Activated gamma-delta T cell treated with Interleukin-2 at 50 U/mL for 16 hours (primary cell): ENCODE measurements around the gene MRTFB.
A peak's percentile ranks its signal among the peaks of the same experiment; 100 is the strongest.
"Not testable (repeated sequence)": the region's sequence is repeated elsewhere in the genome, so short reads cannot be mapped to it uniquely, and the experiment has no call there.

ENCODE experiments used
- DNase-seq: peaks from one replicate; pipeline ENCODE4 v3.0.0-alpha.2; 2020

Gene MRTFB, protein sequence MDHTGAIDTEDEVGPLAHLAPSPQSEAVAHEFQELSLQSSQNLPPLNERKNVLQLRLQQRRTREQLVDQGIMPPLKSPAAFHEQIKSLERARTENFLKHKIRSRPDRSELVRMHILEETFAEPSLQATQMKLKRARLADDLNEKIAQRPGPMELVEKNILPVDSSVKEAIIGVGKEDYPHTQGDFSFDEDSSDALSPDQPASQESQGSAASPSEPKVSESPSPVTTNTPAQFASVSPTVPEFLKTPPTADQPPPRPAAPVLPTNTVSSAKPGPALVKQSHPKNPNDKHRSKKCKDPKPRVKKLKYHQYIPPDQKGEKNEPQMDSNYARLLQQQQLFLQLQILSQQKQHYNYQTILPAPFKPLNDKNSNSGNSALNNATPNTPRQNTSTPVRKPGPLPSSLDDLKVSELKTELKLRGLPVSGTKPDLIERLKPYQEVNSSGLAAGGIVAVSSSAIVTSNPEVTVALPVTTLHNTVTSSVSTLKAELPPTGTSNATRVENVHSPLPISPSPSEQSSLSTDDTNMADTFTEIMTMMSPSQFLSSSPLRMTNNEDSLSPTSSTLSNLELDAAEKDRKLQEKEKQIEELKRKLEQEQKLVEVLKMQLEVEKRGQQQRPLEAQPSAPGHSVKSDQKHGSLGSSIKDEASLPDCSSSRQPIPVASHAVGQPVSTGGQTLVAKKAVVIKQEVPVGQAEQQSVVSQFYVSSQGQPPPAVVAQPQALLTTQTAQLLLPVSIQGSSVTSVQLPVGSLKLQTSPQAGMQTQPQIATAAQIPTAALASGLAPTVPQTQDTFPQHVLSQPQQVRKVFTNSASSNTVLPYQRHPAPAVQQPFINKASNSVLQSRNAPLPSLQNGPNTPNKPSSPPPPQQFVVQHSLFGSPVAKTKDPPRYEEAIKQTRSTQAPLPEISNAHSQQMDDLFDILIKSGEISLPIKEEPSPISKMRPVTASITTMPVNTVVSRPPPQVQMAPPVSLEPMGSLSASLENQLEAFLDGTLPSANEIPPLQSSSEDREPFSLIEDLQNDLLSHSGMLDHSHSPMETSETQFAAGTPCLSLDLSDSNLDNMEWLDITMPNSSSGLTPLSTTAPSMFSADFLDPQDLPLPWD

DNA sequence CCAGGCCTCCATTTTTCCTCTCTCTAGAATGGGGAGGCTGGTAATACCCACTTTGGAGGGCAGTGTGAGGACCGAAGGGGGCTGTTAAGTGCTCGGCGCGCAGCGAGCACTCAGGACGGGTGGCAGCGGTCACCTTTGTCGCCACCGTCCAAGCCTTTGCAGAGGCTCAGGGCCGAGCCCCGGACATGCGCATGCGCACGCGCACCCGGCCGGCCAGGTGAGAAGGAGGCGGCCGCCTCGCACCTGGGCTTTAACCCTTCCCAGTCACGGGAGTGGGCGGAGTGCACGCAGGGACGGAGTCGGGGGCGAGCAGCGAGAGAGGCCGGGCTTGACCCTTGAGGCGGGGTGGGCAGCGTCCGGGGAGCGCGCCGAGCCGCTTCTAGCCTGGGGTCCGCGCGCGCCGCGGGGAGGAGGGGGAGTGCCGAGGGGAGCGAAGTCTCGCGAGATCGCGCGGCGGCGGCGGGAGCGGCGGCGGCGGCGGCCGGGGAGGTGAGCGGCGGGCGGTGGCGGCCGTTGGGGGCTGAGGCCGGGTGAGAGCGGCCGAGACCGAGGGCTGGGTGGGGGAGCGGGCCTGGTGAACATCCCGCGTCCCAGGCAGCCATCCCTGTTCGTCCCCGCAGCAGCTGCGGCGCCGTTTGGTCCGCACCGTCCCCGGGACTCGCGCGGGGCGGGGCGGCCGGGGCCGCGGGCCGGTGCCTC, at the start of gene MRTFB:
MRTFB (plus strand) TSS at position 443 of the 699 bp plus-strand sequence. CDS start 69,288 bp downstream, outside the sequence.
- DNase-seq = peak; percentile 74

DNA sequence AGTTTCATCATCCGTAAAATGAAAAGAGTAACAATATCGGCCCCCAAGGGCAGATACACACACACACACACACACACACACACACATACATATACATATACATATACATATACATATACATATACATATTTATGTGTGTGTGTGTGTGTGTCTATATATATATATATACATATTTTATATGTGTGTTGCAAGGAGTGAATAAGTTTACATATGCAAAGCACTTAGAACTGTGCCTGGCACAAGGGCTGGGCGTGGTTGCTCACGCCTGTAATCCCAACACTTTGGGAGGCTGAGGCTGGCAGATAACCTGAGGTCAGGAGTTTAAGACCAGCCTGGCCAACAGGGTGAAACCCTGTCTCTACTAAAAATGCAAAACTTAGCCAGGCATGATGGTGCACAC, 47.6 kb upstream of the MRTFB start:
- DNase-seq = not testable (repeated sequence)

DNA sequence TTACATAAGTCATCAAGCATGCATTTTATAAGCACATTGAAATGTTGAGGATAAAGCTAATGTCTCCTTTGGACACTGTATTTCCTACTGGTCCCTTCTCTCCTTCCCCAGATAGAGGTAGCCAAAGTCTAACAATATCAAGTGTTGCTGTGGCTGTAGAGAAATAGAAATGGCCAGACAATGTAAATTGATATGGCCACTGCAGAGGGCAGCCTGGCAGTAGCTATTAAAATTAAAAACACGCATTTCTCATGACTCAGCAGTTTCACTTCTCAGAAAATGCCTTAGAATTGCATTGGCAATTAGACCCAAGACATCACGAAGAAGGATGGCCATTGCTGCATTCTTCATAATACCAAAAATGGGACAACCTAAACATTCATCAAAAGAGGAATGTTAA, 46.8 kb upstream of the MRTFB start:
- DNase-seq = no peak

DNA sequence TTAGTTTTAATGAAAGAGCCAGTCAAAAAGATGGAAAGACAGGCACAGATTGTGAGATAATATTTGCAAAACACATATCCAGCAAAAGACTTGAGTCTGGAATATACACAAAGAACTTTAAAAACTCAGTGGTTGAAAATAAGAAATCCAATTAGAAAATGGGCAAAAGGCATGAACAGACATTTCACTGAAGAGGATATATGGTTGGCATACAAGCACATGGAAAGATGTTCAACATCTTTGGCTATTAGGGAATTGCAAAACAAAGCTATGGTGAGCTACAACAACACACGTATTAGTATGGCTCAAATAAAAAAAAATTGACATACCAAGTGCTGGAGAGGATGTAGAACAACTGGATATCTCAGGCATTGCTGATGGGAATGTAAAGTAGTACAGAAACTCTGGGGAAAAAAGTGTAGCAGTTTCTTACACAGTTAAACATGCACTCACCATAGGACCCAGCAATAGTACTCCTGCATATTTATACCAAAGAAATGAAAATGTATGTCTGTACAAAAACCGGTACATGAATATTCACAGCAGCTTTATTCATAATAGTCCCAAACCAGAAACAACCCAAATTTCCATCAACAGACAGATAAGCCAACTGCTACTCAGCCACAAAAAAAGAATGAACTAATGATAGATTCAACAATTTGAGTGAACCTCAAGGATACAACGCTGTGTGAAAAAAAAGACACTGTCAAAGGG, 44.4 kb upstream of the MRTFB start:
- DNase-seq = no peak

DNA sequence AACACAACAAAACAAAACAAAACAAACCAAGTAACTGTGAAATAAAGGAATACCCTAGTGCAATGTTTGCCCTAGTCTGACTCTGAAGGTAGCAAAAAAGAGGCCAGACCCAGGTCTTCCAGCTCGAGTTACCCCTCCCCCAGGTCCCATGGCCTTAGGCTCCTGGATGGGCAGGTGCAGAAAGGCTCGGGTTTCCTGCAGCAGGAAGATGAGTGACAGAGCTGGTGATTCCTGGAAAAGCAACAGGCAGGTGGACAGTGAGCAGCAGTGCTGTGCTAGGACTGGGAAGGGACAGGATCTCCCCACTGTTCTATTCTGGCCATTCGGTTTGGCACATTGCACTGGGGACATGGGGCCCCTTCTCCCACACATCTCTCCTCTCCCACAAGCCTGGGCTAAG, 42.9 kb upstream of the MRTFB start:
- no peak for DNase-seq

DNA sequence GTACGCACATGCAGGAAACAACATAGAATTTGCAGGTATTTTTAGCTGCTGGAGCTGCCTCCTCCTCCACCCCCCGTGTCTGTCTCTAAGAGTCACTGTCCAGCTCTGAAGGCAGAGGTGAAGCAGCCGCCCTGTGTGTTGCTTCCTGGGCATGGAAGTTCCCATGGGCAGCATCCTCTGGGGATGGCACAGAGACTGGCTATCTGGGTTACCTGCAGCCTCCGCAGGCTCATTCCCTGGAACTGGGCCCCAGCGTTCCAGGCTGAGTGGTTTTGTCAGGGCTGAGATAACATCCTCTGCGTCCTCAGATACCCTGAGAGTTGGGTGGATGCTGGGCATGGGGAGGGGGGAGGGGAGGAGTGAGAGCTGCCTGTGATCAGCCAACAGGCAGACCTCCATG, 41.5 kb upstream of the MRTFB start:
- DNase-seq = no peak

DNA sequence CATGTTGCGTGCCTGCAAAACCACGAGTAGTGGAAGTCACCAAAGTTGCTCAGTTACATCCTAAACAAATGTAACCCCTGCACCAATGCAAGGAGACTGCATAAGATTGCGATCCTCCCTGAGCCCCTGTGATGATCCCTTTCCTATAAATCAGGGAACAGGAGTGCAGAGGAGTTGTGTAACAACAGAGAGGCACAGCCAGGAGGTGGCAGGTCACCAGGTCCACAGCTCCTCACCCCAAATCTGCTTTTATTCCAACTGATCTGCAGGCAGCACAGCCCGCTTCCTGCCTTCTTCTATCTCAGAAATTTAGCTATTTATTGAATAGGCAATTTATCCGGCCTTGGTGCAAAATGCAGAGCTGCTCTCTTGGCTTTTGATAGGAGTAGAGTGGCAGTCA, 36.0 kb upstream of the MRTFB start:
- no peak for DNase-seq

DNA sequence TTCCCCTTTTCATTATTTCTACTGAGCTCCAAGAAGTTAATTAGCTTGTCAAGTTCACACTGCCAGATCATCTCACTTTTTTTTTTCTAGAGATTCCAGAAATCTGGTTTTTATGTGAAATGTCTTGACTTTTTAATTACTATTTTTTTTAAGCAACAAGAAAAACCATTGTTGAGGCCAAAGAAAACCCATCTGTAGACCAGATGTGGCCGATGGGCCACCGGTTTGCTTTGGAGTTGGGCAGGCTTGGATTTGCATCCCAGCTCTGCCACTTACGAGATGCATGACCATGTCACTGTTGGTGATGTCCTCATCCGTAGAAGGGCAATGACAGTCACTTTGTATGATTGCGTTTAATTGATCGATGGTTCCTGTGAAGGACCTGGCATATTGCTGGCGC, 34.2 kb upstream of the MRTFB start:
- DNase-seq = no peak

DNA sequence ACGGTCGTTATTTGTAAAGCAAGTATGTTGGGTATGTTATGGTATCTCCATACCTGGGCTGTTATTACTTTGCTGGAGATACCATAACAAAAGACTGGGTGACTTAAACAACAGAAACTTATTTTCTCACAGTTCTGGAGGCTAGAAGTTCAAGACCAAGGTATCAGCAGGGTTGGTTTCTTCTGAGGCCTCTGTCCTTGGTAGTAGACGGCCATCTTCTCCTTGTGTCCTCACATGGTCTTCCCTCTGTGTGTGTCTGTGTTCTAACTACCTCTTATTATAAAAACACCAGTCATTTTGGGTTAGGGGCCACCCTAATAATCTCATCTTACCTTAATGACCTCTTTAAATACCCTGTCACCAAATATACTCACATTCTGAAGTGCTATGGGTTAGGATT, 33.2 kb upstream of the MRTFB start:
- DNase-seq = no peak

DNA sequence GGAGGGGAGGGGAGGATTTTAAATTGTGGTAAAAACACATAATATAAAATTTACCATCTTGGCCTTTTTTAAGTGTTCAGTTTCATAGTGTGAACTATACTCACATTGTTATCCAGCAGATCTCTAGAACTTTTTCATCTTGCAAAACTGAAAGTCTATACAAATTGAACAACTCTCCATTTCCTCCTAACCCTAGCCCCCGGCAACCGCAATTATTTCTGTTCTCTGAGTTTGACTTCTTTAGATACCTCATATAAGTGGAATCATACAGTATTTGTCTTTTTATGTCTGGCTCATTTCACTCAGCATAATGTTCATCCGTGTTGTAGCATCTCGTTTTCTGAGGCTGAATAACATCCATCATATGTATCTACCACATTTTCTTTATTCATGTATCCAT, 30.0 kb upstream of the MRTFB start:
- DNase-seq = no peak

DNA sequence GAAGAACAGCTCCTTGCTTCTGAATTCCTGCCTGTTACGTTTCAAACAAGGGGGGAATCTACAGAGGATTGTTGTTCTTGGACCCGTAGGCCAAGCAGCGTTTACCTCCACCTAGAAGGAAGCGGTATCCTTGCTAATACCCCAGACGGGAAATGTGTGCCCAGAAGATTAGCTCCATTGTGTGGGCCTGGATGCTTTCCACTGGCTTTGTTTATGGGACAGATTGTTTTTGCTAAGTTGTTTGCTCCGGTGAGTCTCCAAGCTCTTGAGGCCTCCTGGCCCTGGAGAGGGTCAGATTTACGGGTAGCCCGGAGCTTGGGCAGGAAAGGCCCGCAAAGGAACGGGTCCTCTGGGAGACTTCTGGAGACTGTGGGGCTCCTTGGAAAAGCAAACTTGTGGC, 28.4 kb upstream of the MRTFB start:
- DNase-seq = no peak

DNA sequence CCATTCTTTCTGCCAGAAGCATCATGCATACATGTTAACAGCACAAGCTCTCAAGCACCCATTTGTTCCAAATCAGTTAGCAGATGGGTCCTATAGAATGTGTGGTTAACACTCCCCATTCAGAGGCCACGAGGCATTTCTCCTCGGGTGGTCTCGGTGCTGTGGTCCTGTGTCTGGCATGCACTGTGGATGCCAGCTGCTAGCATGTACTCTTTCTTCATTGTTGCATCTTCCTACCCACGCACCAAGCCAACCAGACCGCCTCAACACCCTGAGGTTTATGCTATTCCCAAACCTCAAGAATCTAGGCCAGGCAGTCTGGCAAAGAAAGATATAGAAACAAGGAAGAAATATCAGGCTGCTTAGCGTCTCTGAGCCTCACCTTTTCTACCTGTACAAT, 27.8 kb upstream of the MRTFB start:
- no peak for DNase-seq

DNA sequence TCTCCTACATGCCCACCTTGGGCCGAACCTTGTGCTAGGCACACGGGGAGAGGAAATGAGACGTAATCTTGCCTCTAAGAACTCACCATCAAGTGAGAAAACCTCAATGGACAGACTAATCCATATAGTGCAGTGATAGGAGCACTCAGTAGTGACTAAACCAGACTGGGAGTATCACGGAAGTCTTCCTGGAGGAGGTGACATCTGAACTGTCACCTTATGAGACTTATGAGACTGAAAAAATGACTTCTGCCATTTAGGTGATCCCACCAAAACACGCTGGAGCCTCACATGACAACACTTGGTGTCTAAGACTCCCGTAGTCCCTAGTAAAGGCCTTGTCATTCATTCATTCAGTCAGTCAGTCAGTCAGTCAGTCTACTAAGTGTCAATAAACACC, 27.3 kb upstream of the MRTFB start:
- DNase-seq = no peak

DNA sequence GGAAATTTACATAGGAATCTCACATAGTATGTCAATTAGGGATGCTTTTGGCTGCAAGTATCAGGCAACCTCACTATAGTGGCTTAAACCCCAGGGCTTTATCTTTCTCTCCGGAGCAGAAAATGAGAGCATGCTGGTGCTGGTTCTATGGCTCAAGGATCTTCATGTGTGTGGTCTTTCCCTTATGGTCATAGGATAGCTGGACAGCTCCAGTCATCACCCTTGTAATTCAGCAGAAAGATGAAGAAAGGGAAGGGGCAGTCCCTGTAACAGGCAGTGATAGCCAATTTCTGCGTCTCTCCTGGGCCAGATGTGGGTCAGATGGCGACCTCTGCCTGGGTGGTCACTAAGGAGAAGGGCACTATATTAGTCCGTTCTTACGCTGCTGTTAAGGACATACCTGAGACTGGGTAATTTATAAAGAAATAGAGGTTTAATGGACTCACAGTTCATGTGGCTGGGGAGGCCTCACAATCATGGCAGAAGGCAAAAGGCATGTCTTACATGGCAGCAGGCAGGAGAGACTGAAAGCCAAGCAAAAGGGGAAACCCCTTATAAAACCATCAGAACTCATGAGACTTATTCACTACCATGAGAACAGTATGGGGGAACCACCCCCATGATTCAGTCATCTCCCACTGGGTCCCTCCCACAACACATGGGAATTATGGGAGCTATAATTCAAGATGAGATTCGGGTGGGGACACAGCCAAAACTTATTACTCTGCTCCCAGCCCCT, 23.8 kb upstream of the MRTFB start:
- not testable (repeated sequence) for DNase-seq

DNA sequence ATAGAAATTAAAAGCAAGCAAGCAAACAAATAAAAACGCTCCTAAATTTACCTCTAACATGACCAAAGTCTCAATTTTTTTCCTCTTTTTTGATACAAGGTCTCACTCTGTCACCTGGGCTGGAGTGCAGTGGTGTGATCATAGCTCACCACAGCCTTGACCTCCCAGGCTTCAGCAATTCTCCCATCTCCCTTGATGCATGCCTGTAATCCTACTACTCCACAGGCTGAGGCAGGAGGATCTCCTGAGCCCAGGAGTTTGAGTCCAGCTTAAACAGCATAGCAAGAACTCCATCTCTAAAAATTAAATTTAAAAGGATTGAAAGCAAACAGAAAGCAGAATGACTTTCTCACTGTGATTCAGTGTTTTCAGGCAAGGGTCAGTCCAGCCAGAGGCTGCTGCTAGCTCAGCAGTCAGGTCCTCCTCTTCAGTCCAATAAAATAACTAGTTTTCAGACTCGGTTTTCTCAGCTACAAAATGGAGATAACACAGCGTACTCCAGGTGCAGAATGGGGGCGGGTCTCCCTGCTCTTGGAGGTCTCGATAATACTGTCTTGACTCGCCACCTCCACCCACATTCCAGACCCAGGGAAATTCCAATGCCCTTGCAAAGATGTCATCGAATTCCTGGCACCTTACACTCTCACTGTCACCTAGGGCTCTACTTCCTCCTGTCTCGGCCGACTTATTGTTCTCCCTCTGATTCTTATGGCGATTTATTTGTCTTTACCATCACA, 20.7 kb upstream of the MRTFB start:
- DNase-seq = no peak

DNA sequence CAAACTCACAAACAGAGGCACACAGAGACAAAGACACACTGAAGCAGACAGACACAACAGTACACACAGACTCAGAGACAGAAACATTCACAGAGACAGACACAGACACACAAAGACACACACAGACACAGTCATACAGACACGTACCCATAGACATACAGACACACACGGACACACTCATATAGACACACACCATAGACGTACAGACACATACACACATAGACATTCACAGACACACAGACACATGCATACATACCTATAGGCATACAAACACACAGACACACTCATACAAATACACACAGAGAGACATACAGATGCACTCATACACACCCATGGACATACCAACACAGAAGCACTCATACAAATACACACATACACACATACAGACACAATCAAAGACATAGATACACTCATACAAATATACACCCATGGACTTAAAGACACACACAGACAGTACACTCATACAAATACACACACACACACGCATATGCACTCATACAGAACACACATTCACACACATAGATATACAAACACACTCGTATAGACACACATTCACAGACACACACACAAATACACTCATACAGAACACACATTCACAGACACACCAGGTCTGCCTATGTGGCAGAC, 19.9 kb upstream of the MRTFB start:
- DNase-seq = no peak

DNA sequence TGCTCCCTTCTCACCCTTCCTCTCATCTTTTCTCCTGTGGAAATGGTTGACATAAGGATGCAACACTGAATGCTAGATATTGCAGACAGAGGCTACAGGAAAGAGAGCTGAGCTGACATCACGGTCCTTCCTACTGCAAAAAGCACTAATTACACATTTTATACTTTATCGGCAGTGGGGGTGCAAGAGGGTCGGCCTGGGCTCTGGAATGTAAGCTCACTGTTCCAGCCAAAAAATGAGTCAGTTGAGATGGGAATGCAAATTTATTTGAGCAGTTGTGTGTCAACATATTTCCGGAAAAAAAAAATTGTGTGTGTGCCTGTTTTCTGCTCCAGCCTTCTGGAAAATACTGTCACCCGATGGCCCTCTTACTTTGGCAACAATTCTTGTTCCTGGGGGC, 14.1 kb upstream of the MRTFB start:
- DNase-seq = no peak

DNA sequence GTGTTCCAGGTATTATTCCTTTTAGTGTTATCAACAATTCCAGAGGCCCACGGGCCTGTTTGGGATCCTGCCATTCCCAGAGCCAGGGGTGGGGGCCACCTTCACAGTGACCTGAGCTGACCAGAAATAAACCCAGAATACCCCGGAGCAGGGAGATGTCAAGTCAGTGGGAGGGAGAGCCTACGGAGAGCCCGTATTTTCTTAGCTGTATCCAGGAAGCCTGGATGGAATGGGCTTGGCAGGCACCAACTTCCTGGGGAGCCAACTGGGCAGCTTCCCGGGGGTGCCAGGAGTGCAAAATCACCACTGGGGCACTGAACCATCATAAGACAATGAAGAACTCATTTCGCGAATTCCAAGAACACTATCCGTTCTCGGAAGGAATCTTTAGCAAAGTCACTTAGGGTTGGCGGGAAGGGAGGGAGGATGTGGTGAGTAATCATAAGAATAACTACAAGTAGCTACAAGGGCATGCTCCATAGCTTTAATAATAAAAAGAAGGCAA, 13.2 kb upstream of the MRTFB start:
- DNase-seq = no peak

DNA sequence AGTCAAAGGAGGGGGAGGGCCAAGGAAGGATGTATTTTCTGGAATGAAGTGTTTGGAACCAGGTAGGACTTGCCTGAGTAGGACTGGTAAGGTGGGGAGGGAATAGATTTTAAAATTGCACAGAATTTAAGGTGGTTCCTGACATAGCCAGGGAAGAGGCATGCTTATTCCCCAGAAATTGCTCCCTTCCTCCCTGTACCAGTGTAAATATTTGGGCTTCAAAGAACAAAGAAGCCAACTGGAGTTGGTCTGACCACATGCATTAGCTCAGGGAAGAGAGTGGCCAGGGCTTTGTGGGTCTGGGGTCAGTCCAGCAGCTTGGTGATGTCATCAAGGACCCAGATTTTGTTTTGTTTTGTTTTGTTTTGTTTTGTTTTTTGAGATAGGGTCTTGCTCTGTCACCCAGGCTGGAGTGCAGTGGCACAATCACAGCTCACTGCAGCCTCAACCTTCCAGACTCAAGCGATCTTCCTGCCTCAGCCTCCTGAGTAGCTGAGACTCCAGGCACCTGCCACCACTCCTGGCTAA, 9.3 kb upstream of the MRTFB start:
- no peak for DNase-seq

DNA sequence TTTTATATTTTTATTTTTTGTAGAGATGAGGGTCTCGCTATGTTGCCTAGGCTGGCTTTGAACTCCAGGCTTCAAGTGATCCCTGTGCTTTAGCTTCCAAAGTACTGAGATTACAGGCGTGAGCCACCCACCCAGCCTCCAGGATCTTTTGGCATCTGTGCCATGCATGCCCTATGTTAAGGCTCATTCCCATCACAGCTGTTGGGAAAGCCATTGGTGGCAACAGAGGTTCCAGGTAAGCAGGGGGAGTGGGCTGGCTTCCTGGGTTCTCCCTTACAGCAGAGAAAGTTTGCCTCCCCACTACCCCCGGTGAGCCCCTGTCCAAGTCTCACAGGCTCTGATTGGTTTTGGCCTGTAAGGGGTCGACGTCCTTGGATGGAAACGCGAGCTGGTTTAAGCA, 8.9 kb upstream of the MRTFB start:
- no peak for DNase-seq
